Measurements from ENCODE around the gene CDC34. TPM values are rescaled to one million over a fixed set of nuclear protein-coding genes. Genes with fewer than 3 reads are reported as not detected.

Gene CDC34, protein sequence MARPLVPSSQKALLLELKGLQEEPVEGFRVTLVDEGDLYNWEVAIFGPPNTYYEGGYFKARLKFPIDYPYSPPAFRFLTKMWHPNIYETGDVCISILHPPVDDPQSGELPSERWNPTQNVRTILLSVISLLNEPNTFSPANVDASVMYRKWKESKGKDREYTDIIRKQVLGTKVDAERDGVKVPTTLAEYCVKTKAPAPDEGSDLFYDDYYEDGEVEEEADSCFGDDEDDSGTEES
- 42.5 and 92.6 TPM in 2 replicates for total RNA-seq (ENCODE audit: low replicate concordance)

DNA sequence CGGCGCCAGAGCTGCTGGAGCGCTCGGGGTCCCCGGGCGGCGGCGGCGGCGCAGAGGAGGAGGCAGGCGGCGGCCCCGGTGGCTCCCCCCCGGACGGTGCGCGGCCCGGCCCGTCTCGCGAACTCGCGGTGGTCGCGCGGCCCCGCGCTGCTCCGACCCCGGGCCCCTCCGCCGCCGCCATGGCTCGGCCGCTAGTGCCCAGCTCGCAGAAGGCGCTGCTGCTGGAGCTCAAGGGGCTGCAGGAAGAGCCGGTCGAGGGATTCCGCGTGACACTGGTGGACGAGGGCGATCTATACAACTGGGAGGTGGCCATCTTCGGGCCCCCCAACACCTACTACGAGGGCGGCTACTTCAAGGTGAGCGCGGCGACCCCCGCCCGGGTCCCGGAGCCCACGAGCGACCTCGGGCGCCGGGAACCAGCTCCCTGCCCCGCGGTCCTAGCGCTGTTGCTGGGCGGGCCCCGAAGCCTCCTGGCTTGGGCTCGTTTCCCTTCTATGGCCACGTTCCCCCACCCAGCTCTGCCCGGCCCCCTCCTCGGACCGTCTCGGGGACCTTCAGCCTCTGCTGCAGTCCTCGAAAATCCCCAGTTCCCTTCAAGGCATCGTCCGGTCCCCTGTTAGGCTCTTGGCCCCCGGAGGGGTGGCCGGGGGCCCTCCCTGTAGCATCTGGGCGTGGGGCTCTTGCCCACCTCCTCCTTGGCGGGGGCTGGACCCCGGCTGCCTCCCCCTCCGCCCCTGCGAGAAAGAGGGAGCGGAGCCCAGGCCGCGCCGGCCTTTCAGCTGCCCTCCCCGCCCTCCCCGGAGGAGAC lies at the start of gene CDC34:
TSS of gene CDC34 (plus strand) at position 8 of the 808 bp plus-strand sequence. CDS start at position 180, 172 bp downstream.
- Histone ChIP-seq H3K9me3 (ENCODE audit: low read depth) (no peaks in the 10 kb centered on the region), H3K27me3 (no peaks in the 10 kb centered on the region), H3K27ac (peak within 1 kb of the TSS; percentile 88), H3K4me1 (peaks cover 13% of the 10 kb centered on the region), H4K20me1 (ENCODE audit: low read depth) (peaks cover 45% of the 10 kb centered on the region), H2AFZ (replicated peaks) (peak within 1 kb of the TSS; percentile 99), H3K4me2 (peak within 1 kb of the TSS; percentile 93), H3K9ac (peak within 1 kb of the TSS; percentile 93), H3K79me2 (ENCODE audit: low read depth) (peaks cover 35% of the 10 kb centered on the region), H3K4me3 (peak within 1 kb of the TSS; percentile 99), H3K36me3 (no peaks in the 10 kb centered on the region), H3F3A (ENCODE audit: low read depth) (peaks cover 28% of the 10 kb centered on the region)
- peak within 1 kb of the TSS; percentile 93 for H3K4me3 Mint-ChIP-seq
- H3K36me3 Mint-ChIP-seq: peaks cover 3% of the 10 kb centered on the region
- H3K27me3 Mint-ChIP-seq (ENCODE audit: insufficient read depth, low read depth): peaks cover 4% of the 10 kb centered on the region
- no peak for TF ChIP-seq CTCF (IDR thresholded peaks at IDR 0.05)
- TF ChIP-seq EZH2phosphoT487 (IDR thresholded peaks at IDR 0.05): no peak
- no peak for TF ChIP-seq EZH2 (IDR thresholded peaks at IDR 0.05)
- H3K4me1 Mint-ChIP-seq: peaks cover 26% of the 10 kb centered on the region
- H3K27ac Mint-ChIP-seq: no peak within 1 kb of the TSS
- H3K9me3 Mint-ChIP-seq: peaks cover 3% of the 10 kb centered on the region
- peak; percentile 49 for DNase-seq (ENCODE audit: low spot score)

DNA sequence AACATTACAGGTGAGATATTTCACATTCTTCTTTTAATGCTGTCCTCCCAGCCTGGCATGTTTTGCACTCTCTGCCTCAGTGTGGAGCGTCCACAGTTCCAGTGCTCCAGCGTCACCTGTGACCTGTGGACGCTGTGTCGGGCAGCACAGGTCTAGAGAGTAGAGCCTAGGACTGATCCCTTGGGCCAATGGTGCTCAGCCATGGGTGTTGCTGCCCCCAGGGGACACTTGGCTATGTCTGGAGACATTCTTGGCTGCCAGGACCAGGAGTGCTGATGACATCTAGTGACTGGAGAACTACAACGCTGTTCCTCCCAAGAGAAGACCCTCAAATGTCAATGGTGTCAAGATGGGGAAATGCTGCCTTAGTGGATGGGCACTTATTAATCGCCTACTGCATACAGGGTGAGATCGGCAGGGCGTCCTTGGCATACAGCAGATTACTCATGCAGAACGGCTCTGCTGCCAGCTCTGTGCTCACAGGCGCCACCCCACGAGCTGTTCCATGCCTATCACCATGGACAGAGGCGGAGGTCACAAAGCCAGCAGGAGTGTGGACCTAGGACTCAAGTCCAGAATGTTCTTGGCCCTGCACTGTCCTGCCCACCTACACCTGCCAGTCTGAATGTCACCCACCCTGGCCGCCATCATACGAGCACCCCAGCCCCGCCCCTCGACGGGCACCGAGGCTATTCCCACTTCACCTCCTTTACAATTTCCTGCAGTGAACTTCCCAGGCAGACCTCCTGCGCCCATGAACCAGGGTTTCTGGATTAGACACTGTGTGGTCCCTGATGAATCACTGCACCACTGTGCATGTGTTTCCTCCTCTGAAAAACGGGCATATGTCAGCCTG lies 49.1 kb upstream of the CDC34 start:
- H3K36me3 Mint-ChIP-seq: peaks cover 4% of the 10 kb centered on the region
- peaks cover 12% of the 10 kb centered on the region for H3K27me3 ChIP-seq
- H3K9me3 ChIP-seq (ENCODE audit: low read depth): no peaks in the 10 kb centered on the region
- peaks cover 22% of the 10 kb centered on the region for H3K9me3 Mint-ChIP-seq
- H3K27me3 Mint-ChIP-seq (ENCODE audit: insufficient read depth, low read depth): peaks cover 39% of the 10 kb centered on the region
- peaks cover 15% of the 10 kb centered on the region for H3K4me1 ChIP-seq
- peak overlapping the region; percentile 66 for H3K4me3 Mint-ChIP-seq
- no peak overlapping the region for H3K27ac ChIP-seq
- H2AFZ ChIP-seq (replicated peaks): no peak overlapping the region
- no peak overlapping the region for H3K4me3 ChIP-seq
- H4K20me1 ChIP-seq (ENCODE audit: low read depth): no peaks in the 10 kb centered on the region
- no peaks in the 10 kb centered on the region for H3K36me3 ChIP-seq
- H3K79me2 ChIP-seq (ENCODE audit: low read depth): no peaks in the 10 kb centered on the region
- H3K27ac Mint-ChIP-seq: peak overlapping the region; percentile 37
- peaks cover 40% of the 10 kb centered on the region for H3K4me1 Mint-ChIP-seq
- H3K4me2 ChIP-seq: no peak overlapping the region
- no peak overlapping the region for H3K9ac ChIP-seq
- H3F3A ChIP-seq (ENCODE audit: low read depth): peaks cover 36% of the 10 kb centered on the region
- peak; percentile 48 for DNase-seq (ENCODE audit: low spot score)
- TF ChIP-seq CTCF (IDR thresholded peaks at IDR 0.05) (peak; percentile 39), EZH2 (IDR thresholded peaks at IDR 0.05) (no peak)

DNA sequence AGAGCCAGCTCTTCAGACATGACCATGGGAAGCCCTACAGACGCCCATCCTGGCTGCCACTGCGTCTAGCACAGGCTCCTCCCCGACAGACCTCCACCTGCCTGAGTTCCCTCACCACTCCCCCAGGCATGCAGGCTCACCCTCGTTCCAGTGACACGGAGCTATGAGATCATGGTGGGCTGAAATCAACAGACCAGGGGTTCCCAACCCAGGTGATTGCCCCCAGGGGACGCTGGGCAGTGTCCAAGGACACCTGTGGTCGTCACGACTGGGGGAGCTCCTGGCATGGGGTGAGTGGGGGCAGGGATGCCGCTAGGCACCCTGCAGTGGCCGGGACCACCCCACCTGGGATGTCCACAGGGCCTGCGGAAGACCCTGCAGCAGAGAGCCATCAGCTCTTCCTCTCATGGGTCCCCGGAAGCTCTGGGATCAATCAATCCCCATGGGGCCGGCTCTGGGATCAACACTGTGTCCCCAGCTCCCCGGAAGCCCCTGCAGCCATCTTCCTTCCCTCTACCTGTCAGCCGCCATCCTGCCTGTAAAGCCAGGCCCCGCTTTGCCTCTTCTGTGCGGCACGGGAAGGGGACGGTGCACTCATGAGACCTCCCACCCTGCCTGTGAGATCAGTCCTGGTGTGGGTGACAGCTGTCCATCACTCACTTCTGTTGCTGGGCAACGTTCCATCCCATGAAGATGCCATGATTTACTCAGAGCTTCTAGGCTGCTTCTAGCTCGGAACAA lies 48.1 kb upstream of the CDC34 start:
- H3K27me3 Mint-ChIP-seq (ENCODE audit: insufficient read depth, low read depth): peaks cover 37% of the 10 kb centered on the region
- H3K9me3 Mint-ChIP-seq: peaks cover 22% of the 10 kb centered on the region
- Histone ChIP-seq H3K36me3 (no peaks in the 10 kb centered on the region), H2AFZ (replicated peaks) (no peak overlapping the region), H3K27ac (no peak overlapping the region), H3K27me3 (peaks cover 12% of the 10 kb centered on the region), H3K9me3 (ENCODE audit: low read depth) (no peaks in the 10 kb centered on the region), H3F3A (ENCODE audit: low read depth) (peaks cover 45% of the 10 kb centered on the region), H3K4me1 (peaks cover 15% of the 10 kb centered on the region), H4K20me1 (ENCODE audit: low read depth) (no peaks in the 10 kb centered on the region), H3K9ac (no peak overlapping the region), H3K79me2 (ENCODE audit: low read depth) (no peaks in the 10 kb centered on the region), H3K4me2 (no peak overlapping the region), H3K4me3 (no peak overlapping the region)
- H3K4me1 Mint-ChIP-seq: peaks cover 45% of the 10 kb centered on the region
- H3K4me3 Mint-ChIP-seq: no peak overlapping the region
- H3K36me3 Mint-ChIP-seq: peaks cover 7% of the 10 kb centered on the region
- no peak for DNase-seq (ENCODE audit: low spot score)
- TF ChIP-seq EZH2phosphoT487 (IDR thresholded peaks at IDR 0.05) (no peak), CTCF (IDR thresholded peaks at IDR 0.05) (no peak), EZH2 (IDR thresholded peaks at IDR 0.05) (no peak)
- H3K27ac Mint-ChIP-seq: peak overlapping the region; percentile 91

Data from neural progenitor cell (in vitro differentiated cells).